Keratinocyte (primary cell): ENCODE data around the gene KCNIP3.
"Not testable (repeated sequence)": the region's sequence is repeated elsewhere in the genome, so short reads cannot be mapped to it uniquely, and the experiment has no call there.

Experiments
- CTCF ChIP-seq, 3 experiments: IDR thresholded peaks in 1 of 3; conservative IDR thresholded peaks in 1 of 3; optimal IDR thresholded peaks in 1 of 3; 2 replicates in 2 of 3; 3 replicates in 1 of 3; pipeline versions ENCODE3 to v1.5.1; 2011; ENCODE audit warnings: low read length in 3 of 3, mild to moderate bottlenecking in 3 of 3, moderate library complexity in 2 of 3, control low read depth in 1 of 3, inconsistent platforms in 1 of 3; ENCODE audit not compliant: insufficient read depth in 2 of 3; ENCODE audit errors: extremely low read depth in 1 of 3
- EZH2 ChIP-seq: IDR thresholded peaks from one replicate; pipeline ENCODE4 v1.6.1; 2012; ENCODE audit warnings: inconsistent platforms, mild to moderate bottlenecking, low read length, moderate library complexity

- not testable (repeated sequence) for TF ChIP-seq CTCF (optimal IDR thresholded peaks at IDR 0.05 in 1 of 3, IDR thresholded peaks at IDR 0.05 in 1 of 3, conservative IDR thresholded peaks at IDR 0.05 in 1 of 3; ENCODE audit: extremely low read depth in 1 of 3, insufficient read depth in 2 of 3, low read length in 3 of 3); EZH2
These were observed 132.8 kb downstream of the KCNIP3 start for GRCh38 chr2:95429748-95430467.
